Activated T-helper 2 cell treated with anti-CD3 and anti-CD28 coated beads, Interferon-gamma antibody, Interleukin-2, Interleukin-4, amounts not matched to agents 10 μg/mL and 5 μg/mL and 100 μg/mL, durations not matched to agents 14 hours and 24 hours and 36 hours (primary cell): ENCODE results near the gene SLC44A1. TPM values are rescaled to one million over a fixed set of nuclear protein-coding genes. Genes with fewer than 3 reads are reported as not detected.

Experiments used
- DNase-seq: peaks from one replicate; pipeline ENCODE4 v3.0.0; 2021; ENCODE audit warnings: low spot score
- H3K27ac Mint-ChIP-seq: one replicate; pipeline ENCODE4 v1.8.0; 2021; ENCODE audit warnings: mixed read lengths
- H3K27me3 Mint-ChIP-seq: one replicate; pipeline ENCODE4 v1.8.0; 2021; ENCODE audit warnings: low read depth, mixed read lengths
- H3K36me3 Mint-ChIP-seq: one replicate; pipeline ENCODE4 v1.8.0; 2021; ENCODE audit warnings: low read depth, mixed read lengths
- H3K4me1 Mint-ChIP-seq: one replicate; pipeline ENCODE4 v1.8.0; 2021; ENCODE audit warnings: low read depth, mixed read lengths
- H3K4me3 Mint-ChIP-seq: one replicate; pipeline ENCODE4 v1.8.0; 2021; ENCODE audit warnings: low read depth, mild to moderate bottlenecking, moderate library complexity, mixed read lengths
- H3K9me3 Mint-ChIP-seq: one replicate; pipeline ENCODE4 v1.8.0; 2021; ENCODE audit warnings: mixed read lengths
- intact Hi-C: fragments of 100-400 bp; cut with micrococcal nuclease; formaldehyde crosslinking; loops from one replicate; pipeline ENCODE4 v1.15.1; 2023
- total RNA-seq: library from RNA; stranded (reverse); gene quantifications from 2 replicates; pipeline ENCODE4 v1.2.3, GENCODE V29; 2022

Gene SLC44A1
- total RNA-seq, 1 donor from 2014 or later: 2.0 TPM

GRCh38 chr9:105419816-105420597 is 175.6 kb downstream of the SLC44A1 start:
- no peak overlapping the region for H3K27ac Mint-ChIP-seq
- peaks cover 13% of the 10 kb centered on the region for H3K27me3 Mint-ChIP-seq
- DNase-seq: no peak
- H3K9me3 Mint-ChIP-seq: no peaks in the 10 kb centered on the region
- H3K4me3 Mint-ChIP-seq: no peak overlapping the region
- intact Hi-C loops: loop anchor here (5.0 kb wide), 1 partner anchor 638 kb away; no protein-coding TSS in a partner anchor
- no peaks in the 10 kb centered on the region for H3K36me3 Mint-ChIP-seq
- H3K4me1 Mint-ChIP-seq: peaks cover 7% of the 10 kb centered on the region

DNA sequence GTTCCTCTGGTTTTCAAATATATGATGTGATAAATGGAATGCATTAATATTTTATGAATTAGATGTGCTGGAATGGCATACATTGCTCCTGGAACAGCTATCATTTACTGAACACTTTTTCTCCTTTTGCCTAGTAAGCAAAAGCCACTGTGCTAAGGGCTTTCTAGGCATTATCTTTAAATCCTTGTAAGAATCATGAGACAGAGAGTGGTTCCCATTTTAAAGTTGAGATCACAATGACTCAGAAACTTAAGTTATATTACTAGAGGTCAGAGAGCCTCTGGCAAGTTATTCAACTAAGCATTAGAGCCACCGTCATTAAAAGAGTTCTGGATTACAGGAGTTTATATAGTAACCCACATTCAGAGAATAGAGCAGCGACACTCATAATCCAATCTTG is 176.7 kb downstream of the SLC44A1 start:
- Mint-ChIP-seq H3K36me3 (no peaks in the 10 kb centered on the region), H3K4me3 (no peak overlapping the region), H3K27me3 (peaks cover 14% of the 10 kb centered on the region), H3K27ac (no peak overlapping the region), H3K9me3 (no peaks in the 10 kb centered on the region), H3K4me1 (peaks cover 6% of the 10 kb centered on the region)
- no peak for DNase-seq
- intact Hi-C loops: no loop called here

DNA sequence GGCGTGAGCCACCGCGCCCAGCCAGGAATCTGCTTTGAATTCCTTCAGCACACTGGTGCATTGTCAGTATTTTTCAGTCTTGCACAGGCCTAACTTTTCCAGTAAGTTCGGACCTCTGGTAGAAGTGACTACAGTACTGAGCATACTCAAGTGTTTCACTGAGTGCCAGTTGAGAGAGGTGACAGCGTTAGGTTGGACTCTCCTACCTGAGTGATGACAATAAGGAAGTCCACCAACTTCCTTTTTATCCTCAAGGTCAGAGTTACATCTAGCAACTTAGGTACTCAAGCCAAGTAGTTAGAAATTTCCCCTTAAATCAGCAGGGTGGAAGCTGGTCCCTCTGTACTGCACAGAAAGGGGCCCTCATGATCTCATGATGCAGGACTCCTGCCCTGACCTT is 177.4 kb downstream of the SLC44A1 start:
- intact Hi-C loops: no loop called here
- Mint-ChIP-seq H3K27ac (no peak overlapping the region), H3K36me3 (no peaks in the 10 kb centered on the region), H3K4me3 (no peak overlapping the region), H3K9me3 (no peaks in the 10 kb centered on the region), H3K4me1 (peaks cover 2% of the 10 kb centered on the region), H3K27me3 (peaks cover 14% of the 10 kb centered on the region)
- no peak for DNase-seq

- intact Hi-C loops: loop anchor here (5.0 kb wide), 1 partner anchor 291 kb away; no protein-coding TSS in a partner anchor
- no peak overlapping the region for H3K27ac Mint-ChIP-seq
- peaks cover 2% of the 10 kb centered on the region for H3K4me1 Mint-ChIP-seq
- DNase-seq: no peak
- peaks cover 10% of the 10 kb centered on the region for H3K27me3 Mint-ChIP-seq
- no peaks in the 10 kb centered on the region for H3K9me3 Mint-ChIP-seq
- H3K36me3 Mint-ChIP-seq: no peaks in the 10 kb centered on the region
- H3K4me3 Mint-ChIP-seq: no peak overlapping the region
Observed at GRCh38 chr9:105425816-105426433, 181.5 kb downstream of the SLC44A1 start.

- Mint-ChIP-seq H3K27me3 (peaks cover 10% of the 10 kb centered on the region), H3K4me1 (peaks cover 2% of the 10 kb centered on the region), H3K27ac (no peak overlapping the region), H3K9me3 (no peaks in the 10 kb centered on the region), H3K36me3 (no peaks in the 10 kb centered on the region), H3K4me3 (no peak overlapping the region)
- intact Hi-C loops: loop anchor here (5.0 kb wide), 1 partner anchor 291 kb away; no protein-coding TSS in a partner anchor
- no peak for DNase-seq
Observed at GRCh38 chr9:105426657-105427056, 182.2 kb downstream of the SLC44A1 start.

- Mint-ChIP-seq H3K36me3 (no peaks in the 10 kb centered on the region), H3K27ac (no peak overlapping the region), H3K27me3 (peaks cover 5% of the 10 kb centered on the region), H3K9me3 (no peaks in the 10 kb centered on the region), H3K4me3 (no peak overlapping the region), H3K4me1 (peaks cover 2% of the 10 kb centered on the region)
- DNase-seq: no peak
- intact Hi-C loops: no loop called here
Observed at GRCh38 chr9:105431424-105432246, 187.2 kb downstream of the SLC44A1 start.

- Mint-ChIP-seq H3K27ac (no peak overlapping the region), H3K27me3 (peaks cover 5% of the 10 kb centered on the region), H3K4me3 (no peak overlapping the region), H3K9me3 (no peaks in the 10 kb centered on the region), H3K4me1 (peaks cover 2% of the 10 kb centered on the region), H3K36me3 (no peaks in the 10 kb centered on the region)
- intact Hi-C loops: no loop called here
- DNase-seq: no peak
Observed at GRCh38 chr9:105432247-105432842, 187.9 kb downstream of the SLC44A1 start.

DNA sequence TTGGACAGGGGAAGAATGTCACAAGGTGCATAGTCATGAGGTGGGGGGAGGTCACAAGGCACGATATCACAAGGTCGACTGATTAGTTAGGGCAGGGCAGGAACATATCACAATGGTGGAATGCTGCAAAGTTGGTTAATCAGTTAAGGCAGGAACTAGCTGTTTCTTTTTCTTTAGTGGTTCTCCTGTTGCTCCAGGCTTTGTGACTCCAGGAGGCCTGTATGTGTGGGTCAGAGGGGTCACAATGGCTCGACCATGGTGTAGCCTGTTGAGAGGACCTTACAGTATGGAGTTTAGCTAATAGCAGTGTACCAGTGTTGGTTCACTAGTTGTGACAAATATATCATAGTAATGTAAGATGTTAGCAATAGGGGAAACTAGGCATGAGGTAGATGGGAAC is 191.0 kb downstream of the SLC44A1 start:
- no peak overlapping the region for H3K4me3 Mint-ChIP-seq
- H3K36me3 Mint-ChIP-seq: no peaks in the 10 kb centered on the region
- intact Hi-C loops: no loop called here
- no peaks in the 10 kb centered on the region for H3K9me3 Mint-ChIP-seq
- DNase-seq: no peak
- H3K4me1 Mint-ChIP-seq: peaks cover 5% of the 10 kb centered on the region
- H3K27me3 Mint-ChIP-seq: peaks cover 5% of the 10 kb centered on the region
- H3K27ac Mint-ChIP-seq: no peak overlapping the region

GRCh38 chr9:105436783-105437182 is 192.3 kb downstream of the SLC44A1 start:
- H3K9me3 Mint-ChIP-seq: no peaks in the 10 kb centered on the region
- no peaks in the 10 kb centered on the region for H3K36me3 Mint-ChIP-seq
- intact Hi-C loops: no loop called here
- DNase-seq: no peak
- no peak overlapping the region for H3K27ac Mint-ChIP-seq
- H3K4me1 Mint-ChIP-seq: peaks cover 2% of the 10 kb centered on the region
- no peak overlapping the region for H3K4me3 Mint-ChIP-seq
- H3K27me3 Mint-ChIP-seq: peaks cover 5% of the 10 kb centered on the region

GRCh38 chr9:105437704-105438103 is 193.3 kb downstream of the SLC44A1 start:
- Mint-ChIP-seq H3K4me1 (peaks cover 2% of the 10 kb centered on the region), H3K27ac (no peak overlapping the region), H3K27me3 (peaks cover 5% of the 10 kb centered on the region), H3K4me3 (no peak overlapping the region), H3K36me3 (no peaks in the 10 kb centered on the region), H3K9me3 (no peaks in the 10 kb centered on the region)
- intact Hi-C loops: no loop called here
- DNase-seq: no peak

- intact Hi-C loops: no loop called here
- no peak for DNase-seq
- H3K27ac Mint-ChIP-seq: no peak overlapping the region
- H3K4me1 Mint-ChIP-seq: peaks cover 2% of the 10 kb centered on the region
- H3K27me3 Mint-ChIP-seq: peaks cover 5% of the 10 kb centered on the region
- no peaks in the 10 kb centered on the region for H3K36me3 Mint-ChIP-seq
- no peak overlapping the region for H3K4me3 Mint-ChIP-seq
- H3K9me3 Mint-ChIP-seq: no peaks in the 10 kb centered on the region
Observed at GRCh38 chr9:105438141-105438806, 193.8 kb downstream of the SLC44A1 start.

- intact Hi-C loops: no loop called here
- Mint-ChIP-seq H3K4me1 (peaks cover 2% of the 10 kb centered on the region), H3K27me3 (peaks cover 4% of the 10 kb centered on the region), H3K27ac (no peak overlapping the region), H3K4me3 (no peak overlapping the region), H3K36me3 (no peaks in the 10 kb centered on the region), H3K9me3 (no peaks in the 10 kb centered on the region)
- DNase-seq: no peak
Observed at GRCh38 chr9:105439428-105439827, 195.0 kb downstream of the SLC44A1 start.
